ENCODE measurements around the gene PRXL2C.
"Not testable (repeated sequence)": the region's sequence is repeated elsewhere in the genome, so short reads cannot be mapped to it uniquely, and the experiment has no call there.

The PRXL2C gene

DNA sequence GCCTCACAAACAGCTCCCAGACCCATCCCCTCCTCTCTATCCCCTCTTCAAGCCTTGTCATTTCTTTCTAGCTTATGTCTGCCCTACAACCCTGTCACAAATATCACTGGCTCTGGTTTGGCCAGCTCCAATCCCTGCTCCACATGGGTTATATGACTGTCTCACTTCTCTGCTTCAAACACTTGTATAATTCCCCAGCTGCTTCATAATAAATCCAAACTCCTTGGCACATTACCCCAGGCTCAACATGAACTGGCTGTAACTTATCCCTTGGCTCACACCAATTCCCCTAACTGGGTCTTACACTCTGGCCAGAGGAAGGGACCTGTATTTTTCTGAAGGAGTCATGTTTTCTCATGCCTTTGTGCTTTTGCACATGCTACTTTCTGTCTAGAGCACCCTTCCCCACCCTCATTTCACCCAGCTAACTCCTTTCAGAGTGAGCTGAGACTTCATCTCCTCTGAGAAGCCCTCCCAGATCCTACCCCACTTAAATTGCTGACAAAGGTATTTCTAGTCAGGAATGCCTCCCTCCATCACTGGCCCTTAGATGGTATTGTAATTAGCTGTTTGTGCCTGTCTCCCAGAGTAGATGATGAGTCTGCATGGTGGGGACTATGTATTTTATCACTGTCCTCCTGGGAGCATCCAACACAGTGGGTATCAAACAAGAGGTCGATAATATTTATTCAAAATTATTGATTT is 5.3 kb downstream of the PRXL2C start:
- no peaks in the 10 kb centered on the region for H3K9me3 ChIP-seq (ENCODE audit: control insufficient read depth in 1 of 2, low read length in 2 of 2)
- H3K4me1 ChIP-seq (ENCODE audit: control insufficient read depth in 1 of 2, insufficient read depth in 2 of 2, low read length in 2 of 2) = peaks cover 4 to 7% of the 10 kb centered on the region in 2 donors
- H3K36me3 ChIP-seq (ENCODE audit: control insufficient read depth in 1 of 2, insufficient read depth in 2 of 2, low read length in 2 of 2) = peaks cover 0 to 12% of the 10 kb centered on the region in 2 donors
- no peak overlapping the region for H3K27ac ChIP-seq (ENCODE audit: low read depth, low read length)
- no peak overlapping the region for H3K9ac ChIP-seq (ENCODE audit: low read depth in 1 of 2, low read length in 2 of 2)
- no peak overlapping the region for H3K4me3 ChIP-seq (ENCODE audit: low read depth in 1 of 2, low read length in 2 of 2)
- H3K27me3 ChIP-seq (ENCODE audit: control insufficient read depth in 1 of 2, insufficient read depth in 2 of 2, low read length in 2 of 2) = no peaks in the 10 kb centered on the region

DNA sequence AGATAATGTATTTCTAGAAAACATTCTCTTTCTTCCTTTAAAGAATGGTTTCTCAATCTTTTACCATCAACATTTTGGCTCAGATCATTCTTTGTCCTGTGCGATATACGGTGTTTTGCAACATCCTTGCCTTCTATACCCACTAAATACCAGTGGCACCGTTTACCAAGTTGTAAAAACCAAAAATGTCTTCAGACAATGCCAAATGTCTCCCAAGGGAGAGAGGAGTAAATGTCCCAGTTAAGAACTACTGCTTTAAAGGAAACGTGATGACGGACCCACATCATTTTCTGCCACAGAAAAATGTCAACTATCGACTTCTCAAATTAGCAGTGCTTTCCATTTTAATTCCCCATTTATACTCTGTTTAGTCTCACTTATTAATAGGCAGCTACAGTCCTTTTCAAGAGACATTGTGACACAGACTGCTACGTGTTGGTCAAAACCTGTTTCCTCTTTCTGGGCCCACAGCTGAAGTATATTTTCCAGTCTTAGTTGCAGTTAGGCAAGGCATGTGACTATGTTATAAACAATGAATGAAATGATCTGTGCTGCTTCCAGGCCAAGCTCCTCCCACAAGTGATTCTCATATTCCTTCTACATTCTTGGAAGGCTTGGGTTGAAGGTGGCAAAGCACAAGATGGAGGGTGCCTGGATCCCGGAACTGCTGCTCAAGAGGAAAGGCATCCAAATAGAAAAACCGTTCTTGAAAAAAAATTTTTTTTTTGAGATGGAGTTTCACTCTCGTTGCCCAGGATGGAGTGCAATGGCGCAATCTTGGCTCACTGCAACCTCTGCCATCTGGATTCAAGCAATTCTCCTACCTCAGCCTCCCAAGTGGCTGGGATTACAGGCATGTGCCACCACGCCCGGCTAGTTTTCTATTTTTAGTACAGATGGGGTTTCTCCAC is 8.8 kb downstream of the PRXL2C start:
- no peak overlapping the region for H3K9ac ChIP-seq (ENCODE audit: low read depth in 1 of 2, low read length in 2 of 2)
- no peak overlapping the region for H3K27ac ChIP-seq (ENCODE audit: low read depth, low read length)
- no peaks in the 10 kb centered on the region for H3K27me3 ChIP-seq (ENCODE audit: control insufficient read depth in 1 of 2, insufficient read depth in 2 of 2, low read length in 2 of 2)
- H3K36me3 ChIP-seq (ENCODE audit: control insufficient read depth in 1 of 2, insufficient read depth in 2 of 2, low read length in 2 of 2) = peaks cover 0 to 12% of the 10 kb centered on the region in 2 donors
- H3K4me3 ChIP-seq (ENCODE audit: low read depth in 1 of 2, low read length in 2 of 2) = no peak overlapping the region
- H3K4me1 ChIP-seq (ENCODE audit: control insufficient read depth in 1 of 2, insufficient read depth in 2 of 2, low read length in 2 of 2) = no peaks in the 10 kb centered on the region
- no peaks in the 10 kb centered on the region for H3K9me3 ChIP-seq (ENCODE audit: control insufficient read depth in 1 of 2, low read length in 2 of 2)

DNA sequence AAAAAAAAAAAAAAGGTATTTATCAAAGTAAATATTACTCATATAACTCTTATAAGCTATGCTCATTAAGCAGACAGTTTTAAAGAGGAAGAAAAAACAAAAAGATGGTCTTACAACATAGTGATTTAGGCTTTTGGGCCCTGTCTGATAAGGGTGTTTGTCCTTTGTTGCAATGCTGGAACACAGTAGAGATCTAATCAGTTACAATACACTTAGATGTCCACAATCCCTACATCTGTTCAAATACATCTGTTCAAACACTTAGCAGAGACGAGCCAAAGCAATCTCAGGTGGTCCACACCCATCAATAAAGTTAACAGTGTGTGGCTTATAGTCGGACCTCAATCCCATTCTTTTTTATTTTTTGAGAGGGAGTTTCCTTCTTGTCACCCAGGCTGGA is 11.0 kb downstream of the PRXL2C start:
- Histone ChIP-seq H3K27me3 (ENCODE audit: control insufficient read depth in 1 of 2, insufficient read depth in 2 of 2, low read length in 2 of 2) (no peaks in the 10 kb centered on the region), H3K9me3 (ENCODE audit: control insufficient read depth in 1 of 2, low read length in 2 of 2) (no peaks in the 10 kb centered on the region), H3K27ac (ENCODE audit: low read depth, low read length) (no peak overlapping the region), H3K4me3 (ENCODE audit: low read depth in 1 of 2, low read length in 2 of 2) (no peak overlapping the region), H3K9ac (ENCODE audit: low read depth in 1 of 2, low read length in 2 of 2) (no peak overlapping the region), H3K36me3 (ENCODE audit: control insufficient read depth in 1 of 2, insufficient read depth in 2 of 2, low read length in 2 of 2) (peaks cover 0 to 3% of the 10 kb centered on the region in 2 donors), H3K4me1 (ENCODE audit: control insufficient read depth in 1 of 2, insufficient read depth in 2 of 2, low read length in 2 of 2) (no peaks in the 10 kb centered on the region)

DNA sequence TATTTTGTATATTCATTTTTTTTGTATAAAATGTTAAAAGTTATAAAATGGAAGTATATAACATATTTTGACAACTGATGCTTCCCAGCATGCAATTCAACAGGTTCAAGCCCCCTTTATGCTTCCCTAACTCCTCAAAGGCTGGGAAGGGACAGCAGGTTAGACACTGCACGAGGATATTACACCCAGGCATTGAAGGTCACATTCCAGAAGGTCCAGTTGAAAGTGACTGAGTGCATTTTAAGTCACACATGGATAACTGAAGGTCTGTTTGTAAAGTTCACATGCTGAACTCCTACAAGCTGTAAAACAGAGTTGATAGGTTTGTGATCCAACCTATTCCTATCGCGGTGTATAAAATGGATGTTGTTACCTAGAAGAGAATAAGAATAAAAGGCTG is 13.6 kb downstream of the PRXL2C start:
- H3K27ac ChIP-seq (ENCODE audit: low read depth, low read length) = no peak overlapping the region
- H3K4me1 ChIP-seq (ENCODE audit: control insufficient read depth in 1 of 2, insufficient read depth in 2 of 2, low read length in 2 of 2) = no peaks in the 10 kb centered on the region
- H3K36me3 ChIP-seq (ENCODE audit: control insufficient read depth in 1 of 2, insufficient read depth in 2 of 2, low read length in 2 of 2) = peaks cover 0 to 3% of the 10 kb centered on the region in 2 donors
- no peaks in the 10 kb centered on the region for H3K9me3 ChIP-seq (ENCODE audit: control insufficient read depth in 1 of 2, low read length in 2 of 2)
- no peak overlapping the region for H3K9ac ChIP-seq (ENCODE audit: low read depth in 1 of 2, low read length in 2 of 2)
- H3K27me3 ChIP-seq (ENCODE audit: control insufficient read depth in 1 of 2, insufficient read depth in 2 of 2, low read length in 2 of 2) = no peaks in the 10 kb centered on the region
- no peak overlapping the region for H3K4me3 ChIP-seq (ENCODE audit: low read depth in 1 of 2, low read length in 2 of 2)

DNA sequence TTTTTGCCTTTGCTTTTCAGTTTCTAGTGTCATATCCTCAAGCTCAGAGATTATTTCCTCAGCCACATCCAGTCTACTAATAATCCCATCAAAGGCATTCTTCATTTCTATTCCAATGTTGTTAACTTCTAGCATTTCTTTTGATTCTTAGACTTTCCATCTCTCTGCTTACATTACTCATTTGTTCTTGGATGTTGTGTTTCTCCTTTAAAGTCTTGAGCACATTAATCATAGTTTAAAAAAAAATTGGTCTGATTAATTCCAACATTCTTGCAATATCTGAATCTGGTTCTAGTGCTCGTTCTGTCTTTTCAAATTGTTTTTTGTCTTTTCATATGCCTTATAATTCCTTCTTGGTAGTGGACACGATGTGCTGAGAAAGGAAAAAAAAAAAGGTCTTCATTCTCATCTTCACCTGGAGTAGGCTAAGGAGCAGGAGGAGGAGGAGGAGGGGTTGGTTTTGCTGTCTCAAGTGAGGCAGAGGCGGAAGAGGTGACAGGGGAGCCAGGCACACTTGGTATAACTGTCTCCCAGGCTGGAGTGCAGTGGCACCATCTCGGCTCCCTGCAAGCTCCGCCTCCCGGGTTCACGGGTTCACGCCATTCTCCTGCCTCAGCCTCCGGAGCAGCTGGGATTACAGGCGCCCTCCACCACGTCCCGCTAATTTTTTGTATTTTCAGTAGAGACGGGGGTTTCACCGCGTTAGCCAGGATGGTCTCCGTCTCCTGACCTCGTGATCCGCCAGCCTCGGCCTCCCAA is 16.3 kb downstream of the PRXL2C start:
- no peak overlapping the region for H3K9ac ChIP-seq (ENCODE audit: low read depth in 1 of 2, low read length in 2 of 2)

DNA sequence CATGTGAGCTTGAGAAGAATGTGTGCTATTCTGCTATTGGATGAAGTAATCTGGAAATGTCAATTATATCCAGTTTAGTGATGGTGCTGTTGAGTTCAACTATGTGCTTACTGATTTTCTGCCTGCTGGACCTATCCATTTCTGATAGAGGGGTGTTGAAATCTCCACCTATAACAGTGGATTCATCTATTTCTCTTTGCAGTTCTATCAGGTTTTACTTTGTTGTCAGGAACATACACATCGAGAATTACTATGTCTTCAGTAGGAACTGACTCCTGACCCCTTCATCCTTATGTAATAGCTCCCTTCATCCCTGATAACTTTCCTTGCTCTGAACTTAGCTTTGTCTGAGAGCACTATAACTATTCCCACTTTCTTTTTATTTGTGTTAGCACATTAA is 18.7 kb downstream of the PRXL2C start:
- no peaks in the 10 kb centered on the region for H3K36me3 ChIP-seq (ENCODE audit: control insufficient read depth in 1 of 2, insufficient read depth in 2 of 2, low read length in 2 of 2)
- no peaks in the 10 kb centered on the region for H3K4me1 ChIP-seq (ENCODE audit: control insufficient read depth in 1 of 2, insufficient read depth in 2 of 2, low read length in 2 of 2)
- no peaks in the 10 kb centered on the region for H3K27me3 ChIP-seq (ENCODE audit: control insufficient read depth in 1 of 2, insufficient read depth in 2 of 2, low read length in 2 of 2)
- H3K4me3 ChIP-seq (ENCODE audit: low read depth in 1 of 2, low read length in 2 of 2) = no peak overlapping the region
- H3K27ac ChIP-seq (ENCODE audit: low read depth, low read length) = no peak overlapping the region
- H3K9ac ChIP-seq (ENCODE audit: low read depth in 1 of 2, low read length in 2 of 2) = no peak overlapping the region
- H3K9me3 ChIP-seq (ENCODE audit: control insufficient read depth in 1 of 2, low read length in 2 of 2) = no peaks in the 10 kb centered on the region

More for the DNA sequence above, 16.3 kb downstream of the PRXL2C start:
- H3K4me3 ChIP-seq (ENCODE audit: low read depth in 1 of 2, low read length in 2 of 2) = no peak overlapping the region
- H3K4me1 ChIP-seq (ENCODE audit: control insufficient read depth in 1 of 2, insufficient read depth in 2 of 2, low read length in 2 of 2) = no peaks in the 10 kb centered on the region
- H3K9me3 ChIP-seq (ENCODE audit: control insufficient read depth in 1 of 2, low read length in 2 of 2) = no peaks in the 10 kb centered on the region
- H3K27ac ChIP-seq (ENCODE audit: low read depth, low read length) = no peak overlapping the region
- no peaks in the 10 kb centered on the region for H3K27me3 ChIP-seq (ENCODE audit: control insufficient read depth in 1 of 2, insufficient read depth in 2 of 2, low read length in 2 of 2)
- H3K36me3 ChIP-seq (ENCODE audit: control insufficient read depth in 1 of 2, insufficient read depth in 2 of 2, low read length in 2 of 2) = no peaks in the 10 kb centered on the region

DNA sequence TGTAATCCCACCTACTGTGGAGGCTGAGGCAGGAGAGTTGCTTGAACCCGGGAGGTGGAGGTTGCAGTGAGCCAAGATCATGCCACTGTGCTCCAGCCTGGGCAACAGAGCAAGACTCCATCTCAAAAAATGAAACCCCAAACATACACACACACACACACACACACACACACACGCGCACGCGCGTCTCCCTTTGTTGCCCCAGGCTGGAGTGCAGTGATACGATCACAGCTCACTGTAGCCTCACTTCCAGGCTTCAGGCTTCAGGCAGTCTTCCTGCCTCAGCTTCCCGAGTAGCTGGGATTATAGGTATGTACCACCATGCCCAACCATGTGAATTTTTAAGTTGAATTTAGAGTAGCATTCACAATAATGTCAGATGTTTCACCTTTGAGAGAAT is 21.5 kb downstream of the PRXL2C start:
- H3K27ac ChIP-seq (ENCODE audit: low read depth, low read length); H3K27me3 ChIP-seq (ENCODE audit: control insufficient read depth in 1 of 2, insufficient read depth in 2 of 2, low read length in 2 of 2); H3K36me3 ChIP-seq (ENCODE audit: control insufficient read depth in 1 of 2, insufficient read depth in 2 of 2, low read length in 2 of 2); H3K4me3 ChIP-seq (ENCODE audit: low read depth in 1 of 2, low read length in 2 of 2); H3K9me3 ChIP-seq (ENCODE audit: control insufficient read depth in 1 of 2, low read length in 2 of 2); H3K9ac ChIP-seq (ENCODE audit: low read depth in 1 of 2, low read length in 2 of 2); H3K4me1 ChIP-seq (ENCODE audit: control insufficient read depth in 1 of 2, insufficient read depth in 2 of 2, low read length in 2 of 2): not testable (repeated sequence)

DNA sequence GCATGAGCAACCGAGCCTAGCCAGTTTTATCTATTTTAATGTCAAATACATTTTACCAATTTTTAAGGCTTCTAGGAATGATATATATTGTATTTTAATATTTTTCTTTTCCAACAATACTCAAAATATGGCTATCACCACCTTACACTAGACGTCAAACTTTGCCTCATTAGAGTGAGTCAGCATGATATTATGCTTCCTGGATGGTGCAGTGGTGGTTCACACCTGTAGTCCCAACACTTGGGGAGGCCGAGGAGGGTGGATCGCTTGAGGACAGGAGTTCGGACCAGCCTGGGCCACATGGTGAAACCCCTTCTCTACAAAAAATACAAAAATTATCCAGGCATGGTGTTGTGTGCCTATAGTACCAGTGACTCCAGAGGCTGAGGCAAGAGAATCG is 28.2 kb downstream of the PRXL2C start:
- H3K4me1 ChIP-seq (ENCODE audit: control insufficient read depth in 1 of 2, insufficient read depth in 2 of 2, low read length in 2 of 2) = no peaks in the 10 kb centered on the region
- no peak overlapping the region for H3K9ac ChIP-seq (ENCODE audit: low read depth in 1 of 2, low read length in 2 of 2)
- H3K27ac ChIP-seq (ENCODE audit: low read depth, low read length) = no peak overlapping the region
- H3K27me3 ChIP-seq (ENCODE audit: control insufficient read depth in 1 of 2, insufficient read depth in 2 of 2, low read length in 2 of 2) = no peaks in the 10 kb centered on the region
- no peak overlapping the region for H3K4me3 ChIP-seq (ENCODE audit: low read depth in 1 of 2, low read length in 2 of 2)
- no peaks in the 10 kb centered on the region for H3K9me3 ChIP-seq (ENCODE audit: control insufficient read depth in 1 of 2, low read length in 2 of 2)
- no peaks in the 10 kb centered on the region for H3K36me3 ChIP-seq (ENCODE audit: control insufficient read depth in 1 of 2, insufficient read depth in 2 of 2, low read length in 2 of 2)

DNA sequence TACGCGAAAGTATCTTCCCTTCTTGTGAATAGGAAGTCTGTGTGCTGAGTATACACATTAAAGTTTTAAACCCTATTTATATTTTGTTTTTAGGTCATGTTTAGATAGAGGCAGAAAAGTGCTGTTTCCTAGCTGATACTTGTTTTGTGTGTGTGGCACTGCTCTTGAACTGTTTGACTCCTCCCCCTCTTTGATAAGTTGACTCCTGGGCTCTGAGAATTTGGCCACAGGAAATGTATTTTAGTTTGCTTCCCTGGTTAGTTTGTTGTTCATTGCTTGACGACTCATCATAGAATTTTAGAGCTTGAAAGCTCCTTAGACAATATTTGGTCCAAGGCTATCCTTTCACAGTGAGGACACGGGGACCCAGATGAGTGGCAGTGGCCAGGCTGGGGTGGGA is 33.5 kb downstream of the PRXL2C start:
- no peak overlapping the region for H3K9ac ChIP-seq (ENCODE audit: low read depth in 1 of 2, low read length in 2 of 2)
- H3K4me3 ChIP-seq (ENCODE audit: low read depth in 1 of 2, low read length in 2 of 2) = no peak overlapping the region
- peaks cover 14 to 16% of the 10 kb centered on the region in 2 donors for H3K4me1 ChIP-seq (ENCODE audit: control insufficient read depth in 1 of 2, insufficient read depth in 2 of 2, low read length in 2 of 2)
- H3K27me3 ChIP-seq (ENCODE audit: control insufficient read depth in 1 of 2, insufficient read depth in 2 of 2, low read length in 2 of 2) = no peaks in the 10 kb centered on the region
- H3K36me3 ChIP-seq (ENCODE audit: control insufficient read depth in 1 of 2, insufficient read depth in 2 of 2, low read length in 2 of 2) = no peaks in the 10 kb centered on the region
- no peaks in the 10 kb centered on the region for H3K9me3 ChIP-seq (ENCODE audit: control insufficient read depth in 1 of 2, low read length in 2 of 2)
- H3K27ac ChIP-seq (ENCODE audit: low read depth, low read length) = no peak overlapping the region

DNA sequence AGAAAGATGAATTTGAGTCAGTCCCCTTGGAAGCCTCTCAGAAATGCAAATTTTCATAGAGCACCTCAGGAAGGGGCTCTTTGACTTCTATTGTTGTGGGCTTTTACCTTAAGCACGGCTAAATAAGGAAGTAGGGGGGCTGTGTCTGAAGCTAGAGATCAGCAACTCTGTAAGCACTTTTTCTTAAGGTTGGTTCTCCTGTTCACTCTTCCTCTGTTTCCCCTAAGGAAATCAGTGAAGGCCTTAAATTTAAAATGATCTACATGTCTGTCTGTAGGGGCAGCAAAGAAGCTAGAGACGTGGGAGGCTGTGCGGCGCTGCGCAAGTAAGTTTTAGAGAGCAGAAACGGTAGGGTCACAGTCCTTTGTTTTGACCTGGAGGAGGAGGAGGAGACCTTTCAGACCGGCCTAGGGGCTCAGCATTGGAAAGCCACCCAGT is 34.3 kb downstream of the PRXL2C start:
- no peak overlapping the region for H3K27ac ChIP-seq (ENCODE audit: low read depth, low read length)
- no peaks in the 10 kb centered on the region for H3K9me3 ChIP-seq (ENCODE audit: control insufficient read depth in 1 of 2, low read length in 2 of 2)
- no peaks in the 10 kb centered on the region for H3K27me3 ChIP-seq (ENCODE audit: control insufficient read depth in 1 of 2, insufficient read depth in 2 of 2, low read length in 2 of 2)
- no peaks in the 10 kb centered on the region for H3K36me3 ChIP-seq (ENCODE audit: control insufficient read depth in 1 of 2, insufficient read depth in 2 of 2, low read length in 2 of 2)
- peaks cover 14 to 16% of the 10 kb centered on the region in 2 donors for H3K4me1 ChIP-seq (ENCODE audit: control insufficient read depth in 1 of 2, insufficient read depth in 2 of 2, low read length in 2 of 2)
- peak overlapping the region in 1 of 2 donors; percentile 57 for H3K9ac ChIP-seq (ENCODE audit: low read depth in 1 of 2, low read length in 2 of 2)
- H3K4me3 ChIP-seq (ENCODE audit: low read depth in 1 of 2, low read length in 2 of 2) = no peak overlapping the region
